HCT116 (cell line): ENCODE data around the gene RAB1A. TPM values are rescaled to one million over a fixed set of nuclear protein-coding genes. Genes with fewer than 3 reads are reported as not detected.

Source experiments
- ATAC-seq: fragments of 200-7000 bp; cut with Tn5 transposase; 2 replicates; pipeline ENCODE4 v1.9.1; 2020; ENCODE audit warnings: mild to moderate bottlenecking, moderate library complexity
- Bru-seq: library from RNA; stranded (reverse); fragments of 400-500 nt; gene quantifications from one replicate; lab custom pipeline; 2021; lab: Mats Ljungman, UMichigan
- BruChase-seq, 2 experiments: library from RNA; stranded (reverse); fragments of 400-500 nt; gene quantifications; one replicate each; lab custom pipeline; 2021; lab: Mats Ljungman, UMichigan
- BruUV-seq: library from RNA; stranded (reverse); fragments of 400-500 nt; replicated peaks from 2 replicates; lab custom pipeline; 2021; lab: Mats Ljungman, UMichigan
- CTCF ChIA-PET: fragments of 300-600 bp; sonication (Branson Sonifier 250); formaldehyde crosslinking; loops from one replicate; lab custom pipeline; 2021; ENCODE audit warnings: antibody characterized with exemption; lab: Charles Lee
- POLR2A ChIA-PET: fragments of 300-600, 350-600 bp; sonication (Branson Sonifier 250); formaldehyde crosslinking; loops from one replicate; lab custom pipeline; 2021; ENCODE audit warnings: antibody characterized with exemption; lab: Charles Lee
- RAD21 ChIA-PET, 2 experiments: fragments of 300-600 bp; sonication (Branson Sonifier 250); formaldehyde crosslinking; loops; one replicate each; lab custom pipeline; 2023; ENCODE audit warnings: low total read pairs in 2 of 2; ENCODE audit not compliant: uncharacterized antibody in 2 of 2, unreplicated experiment in 2 of 2, low non-redundant PET in 1 of 2; lab: Charles Lee
- DNase-seq: peaks from one replicate; pipeline ENCODE4 v3.0.0-alpha.2; 2010; ENCODE audit warnings: low read depth, low spot score
- H2AFZ ChIP-seq: fragments of 200-600 bp; shearing (Covaris generic), sonication (generic); 2 replicates; pipeline ENCODE4 v1.6.1; 2017; ENCODE audit warnings: low read depth, mixed run types, mixed read lengths, antibody characterized with exemption, low read length; ENCODE audit not compliant: poor library complexity, severe bottlenecking
- H3K27ac ChIP-seq: 2 replicates; pipeline ENCODE4 v1.5.1; 2012; ENCODE audit warnings: low read depth, low read length
- H3K27me3 ChIP-seq: fragments of 200-600 bp; sonication (generic); 2 replicates; pipeline ENCODE4 v1.6.1; 2016; ENCODE audit warnings: mixed run types, low read length, mixed read lengths; ENCODE audit not compliant: insufficient read depth
- H3K36me3 ChIP-seq, 2 experiments: fragments of 200-500 bp in 1 of 2; fragments of 200-600 bp in 1 of 2; sonication (Bioruptor generic) in 1 of 2; sonication (generic) in 1 of 2; 2 replicates each; pipeline versions ENCODE4 v1.5.1 to v1.6.1; 2014 to 2016; ENCODE audit warnings: low read length in 2 of 2, inconsistent platforms in 1 of 2, mixed read lengths in 1 of 2, mixed run types in 1 of 2; ENCODE audit not compliant: insufficient read depth in 2 of 2, control insufficient read depth in 1 of 2
- H3K4me1 ChIP-seq, 2 experiments: fragments of 200-600 bp in 1 of 2; sonication (generic) in 1 of 2; 2 replicates each; pipeline versions ENCODE4 v1.5.1 to v1.6.1; 2012 to 2017; ENCODE audit warnings: low read length in 2 of 2, inconsistent platforms in 1 of 2, mild to moderate bottlenecking in 1 of 2, mixed read lengths in 1 of 2, mixed run types in 1 of 2, moderate library complexity in 1 of 2; ENCODE audit not compliant: insufficient read depth in 2 of 2, control insufficient read depth in 1 of 2
- H3K4me2 ChIP-seq: fragments of 200-600 bp; sonication (generic); 2 replicates; pipeline ENCODE4 v1.6.1; 2017; ENCODE audit warnings: mixed run types, low read length, mixed read lengths
- H3K4me3 ChIP-seq, 2 experiments: fragments of 200-600 bp in 1 of 2; sonication (generic) in 1 of 2; replicated peaks in 1 of 2; 2 replicates each; pipeline ENCODE4 v1.5.1; 2011 to 2016; ENCODE audit warnings: low read length in 2 of 2, control low read depth in 1 of 2, low read depth in 1 of 2, mild to moderate bottlenecking in 1 of 2, mixed read lengths in 1 of 2, mixed run types in 1 of 2
- H3K79me2 ChIP-seq: fragments of 200-600 bp; sonication (generic); 2 replicates; pipeline ENCODE4 v1.6.1; 2017; ENCODE audit warnings: mild to moderate bottlenecking, mixed run types, low read length, moderate library complexity, mixed read lengths; ENCODE audit not compliant: insufficient read depth
- H3K9ac ChIP-seq: fragments of 200-600 bp; sonication (generic); 2 replicates; pipeline ENCODE4 v1.6.1; 2016; ENCODE audit warnings: low read length, mixed read lengths
- H3K9me2 ChIP-seq: fragments of 200-600 bp; sonication (generic), shearing (Covaris generic); 2 replicates; pipeline ENCODE4 v1.6.1; 2017; ENCODE audit warnings: mixed run types, mild to moderate bottlenecking, moderate library complexity; ENCODE audit not compliant: insufficient read depth
- H3K9me3 ChIP-seq, 2 experiments: fragments of 200-500 bp in 1 of 2; fragments of 200-600 bp in 1 of 2; sonication (Bioruptor generic) in 1 of 2; sonication (generic) in 1 of 2; 2 replicates each; pipeline ENCODE4 v1.6.1; 2014 to 2017; ENCODE audit warnings: low read length in 2 of 2, mixed read lengths in 2 of 2, inconsistent platforms in 1 of 2, low read depth in 1 of 2, mild to moderate bottlenecking in 1 of 2, mixed run types in 1 of 2, moderate library complexity in 1 of 2; ENCODE audit not compliant: control insufficient read depth in 1 of 2, insufficient read depth in 1 of 2
- H4K20me1 ChIP-seq: fragments of 200-600 bp; sonication (generic), shearing (Covaris generic); 2 replicates; pipeline ENCODE4 v1.6.1; 2017; ENCODE audit warnings: mixed run types, mild to moderate bottlenecking, moderate library complexity; ENCODE audit not compliant: insufficient read depth
- CBX3 ChIP-seq: IDR thresholded peaks from 2 replicates; pipeline ENCODE4 v1.6.1; 2012; ENCODE audit warnings: low read depth
- CEBPB ChIP-seq: IDR thresholded peaks from 2 replicates; pipeline ENCODE4 v1.6.1; 2012; ENCODE audit warnings: low read depth
- CTCF ChIP-seq, 3 experiments: fragments of 200-600 bp in 1 of 3; sonication (generic) in 1 of 3; IDR thresholded peaks in 2 of 3; conservative IDR thresholded peaks in 1 of 3; 2 replicates each; pipeline ENCODE4 v1.5.1; 2012 to 2017; ENCODE audit warnings: low read depth in 2 of 3, low read length in 2 of 3, antibody characterized with exemption in 1 of 3, borderline replicate concordance in 1 of 3, control low read depth in 1 of 3, mild to moderate bottlenecking in 1 of 3, mixed read lengths in 1 of 3, mixed run types in 1 of 3, moderate library complexity in 1 of 3; ENCODE audit not compliant: insufficient read depth in 1 of 3
- EGR1 ChIP-seq: IDR thresholded peaks from 2 replicates; pipeline ENCODE4 v1.6.1; 2012; ENCODE audit warnings: low read depth
- ELF1 ChIP-seq: IDR thresholded peaks from 2 replicates; pipeline ENCODE4 v1.6.1; 2012; ENCODE audit warnings: low read depth, borderline replicate concordance
- MAX ChIP-seq: IDR thresholded peaks from 2 replicates; pipeline ENCODE4 v1.6.1; 2012
- POLR2A ChIP-seq: IDR thresholded peaks from 2 replicates; pipeline ENCODE4 v1.7.0; 2011; ENCODE audit warnings: borderline replicate concordance; ENCODE audit not compliant: insufficient read depth, insufficient read length; ENCODE audit errors: extremely low read depth
- POLR2AphosphoS5 ChIP-seq: IDR thresholded peaks from 2 replicates; pipeline ENCODE4 v1.6.1; 2011; ENCODE audit warnings: mild to moderate bottlenecking, low read depth, low read length, moderate library complexity
- RAD21 ChIP-seq: IDR thresholded peaks from 2 replicates; pipeline ENCODE4 v1.6.1; 2012; ENCODE audit warnings: low read depth, mild to moderate bottlenecking
- SIN3A ChIP-seq: IDR thresholded peaks from 2 replicates; pipeline ENCODE4 v1.6.1; 2012; ENCODE audit warnings: low read depth
- SP1 ChIP-seq: IDR thresholded peaks from 2 replicates; pipeline ENCODE4 v1.6.1; 2012; ENCODE audit warnings: low read depth
- TCF7L2 ChIP-seq: IDR thresholded peaks from 2 replicates; pipeline ENCODE4 v1.7.0; 2011; ENCODE audit warnings: borderline replicate concordance, inconsistent platforms; ENCODE audit not compliant: insufficient read depth, insufficient read length; ENCODE audit errors: extremely low read depth
- YY1 ChIP-seq: IDR thresholded peaks from 2 replicates; pipeline ENCODE4 v1.6.1; 2011; ENCODE audit warnings: low read length, low read depth, moderate library complexity, mild to moderate bottlenecking; ENCODE audit not compliant: insufficient replicate concordance; ENCODE audit errors: extremely low read depth
- ZBTB33 ChIP-seq: IDR thresholded peaks from 2 replicates; pipeline ENCODE4 v1.6.1; 2011; ENCODE audit warnings: mild to moderate bottlenecking, low read length, moderate library complexity; ENCODE audit not compliant: insufficient replicate concordance; ENCODE audit errors: extremely low read depth
- ZFX ChIP-seq: fragments of 450-650 bp; IDR thresholded peaks from 2 replicates; pipeline ENCODE4 v1.6.1; 2017
- intact Hi-C: fragments of 100-400 bp; cut with micrococcal nuclease; formaldehyde crosslinking; loops from 2 replicates; pipeline ENCODE4 v1.10.0; 2022
- long read RNA-seq: library from polyadenylated mRNA; unstranded; transcript quantifications from one replicate; pipeline ENCODE4 v2.0.0, GENCODE V29; 2021; ENCODE audit not compliant: unreplicated experiment
- polyA plus RNA-seq: library from polyadenylated mRNA; unstranded; fragments of >200 nt; gene quantifications from 2 replicates; pipeline ENCODE4 v1.2.1, GENCODE V29; 2012; ENCODE audit warnings: missing spikeins
- total RNA-seq: library from RNA; stranded (reverse); gene quantifications from one replicate; pipeline ENCODE4 v1.2.1, GENCODE V29; 2021; ENCODE audit not compliant: unreplicated experiment

Gene RAB1A
- 131 TPM for total RNA-seq
- polyA plus RNA-seq: 116 and 117 TPM in 2 replicates
- Bru-seq, nascent RNA: percentile 95 among the genes with signal in this experiment
- percentile 96 among the genes with signal in this experiment for BruChase-seq, experiment 1, labeled RNA remaining after a 6-hour chase
- BruChase-seq, experiment 2, labeled RNA remaining after a 2-hour chase: percentile 96 among the genes with signal in this experiment
- long read RNA-seq, transcript RAB1A-203 (6 exons, 2,447 nt): major isoform, 177 of 211 reads
- long read RNA-seq, partial matches to known transcripts: 7 of 211 reads
- long read RNA-seq, other reads (novel, unspliced or antisense): 24 of 211 reads

GRCh38 chr2:65129826-65130663 lies at the start of gene RAB1A:
RAB1A (minus strand) TSS chr2:65130106; CDS start chr2:65129915, 191 bp downstream.
- RAD21 ChIA-PET: interaction anchor here (0.6 to 1.0 kb wide), 6 partner anchors 31 to 212 kb away, joined by 3 to 4 read pairs (median 3); no protein-coding TSS in a partner anchor
- TF ChIP-seq SIN3A: peak; percentile 79
- TF ChIP-seq ELF1: peak; percentile 95
- no peak for TF ChIP-seq RAD21
- no peak for TF ChIP-seq CEBPB
- peak; percentile 39 for TF ChIP-seq TCF7L2
- no peak for TF ChIP-seq ZBTB33
- TF ChIP-seq CTCF (IDR thresholded peaks at IDR 0.05 in 2 of 3, conservative IDR thresholded peaks at IDR 0.05 in 1 of 3; ENCODE audit: borderline replicate concordance in 1 of 3, insufficient read depth in 1 of 3, low read depth in 2 of 3, low read length in 2 of 3): peak in 1 of 3 experiments; percentile 11; a peak in 1 of 6 replicates
- peak; percentile 78 for TF ChIP-seq EGR1
- peak; percentile 18; the same call in 1 of the 2 replicates for TF ChIP-seq ZFX
- TF ChIP-seq CBX3: no peak
- peak; percentile 98 for TF ChIP-seq YY1
- peak; percentile 90 for TF ChIP-seq POLR2AphosphoS5
- peak; percentile 70 for TF ChIP-seq SP1
- peak; percentile 57 for TF ChIP-seq POLR2A
- TF ChIP-seq MAX: peak; percentile 66
- Histone ChIP-seq H3K4me1 (peaks cover 32 to 48% of the 10 kb centered on the region in 2 experiments), H3K4me2 (peak within 1 kb of the TSS; percentile 92), H3K9me2 (no peaks in the 10 kb centered on the region), H3K79me2 (peaks cover 50% of the 10 kb centered on the region), H3K9me3 (no peaks in the 10 kb centered on the region), H3K27ac (peak within 1 kb of the TSS; percentile 81), H3K9ac (peak within 1 kb of the TSS; percentile 95), H3K27me3 (no peaks in the 10 kb centered on the region), H3K4me3 (peak within 1 kb of the TSS; percentile 93 to 94), H2AFZ (no peak within 1 kb of the TSS), H3K36me3 (no peaks in the 10 kb centered on the region), H4K20me1 (peaks cover 19% of the 10 kb centered on the region; the same call in 1 of the 2 replicates)
- intact Hi-C loops: no loop called here
- CTCF ChIA-PET: interaction anchor here (0.6 to 1.5 kb wide), 5 partner anchors 13 to 81 kb away, joined by 3 to 9 read pairs (median 4); no protein-coding TSS in a partner anchor
- DNase-seq: peak; percentile 98
- POLR2A ChIA-PET: interaction anchor here (0.6 to 2.2 kb wide), 21 partner anchors 9 to 707 kb away, joined by 3 to 12 read pairs (median 4); partner anchors contain the start of genes ACTR2 and CEP68
- BruUV-seq: no TSS peak
- peak; percentile 93 for ATAC-seq
